GM19099 (cell line): Measurements from ENCODE around the gene TMEM40.

Experiments
- POLR2A ChIP-seq: IDR thresholded peaks from 3 replicates; pipeline ENCODE4 v1.6.1; 2011; ENCODE audit warnings: low read depth; ENCODE audit not compliant: insufficient read length; ENCODE audit errors: extremely low read depth

The TMEM40 gene

DNA sequence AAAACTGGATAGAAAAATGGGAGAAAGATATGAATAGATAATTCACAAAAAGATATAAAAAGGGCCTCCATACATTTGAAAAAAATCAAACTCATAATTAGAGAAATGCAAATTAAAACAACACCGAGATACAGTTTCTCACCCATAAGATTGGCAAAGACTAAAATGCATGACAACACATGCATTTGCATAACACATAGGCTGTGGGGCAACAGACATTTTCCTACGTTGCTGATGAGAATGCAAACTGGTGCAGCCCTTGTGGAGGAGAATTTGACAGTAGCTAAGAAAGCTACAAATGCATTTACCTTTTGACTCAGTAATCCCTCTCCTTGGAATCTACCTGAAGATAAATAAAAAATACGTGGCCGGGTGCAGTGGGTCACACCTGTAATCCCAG is 26.0 kb upstream of the TMEM40 start:
- TF ChIP-seq POLR2A = no peak

GRCh38 chr3:12782172-12782815 is 23.2 kb upstream of the TMEM40 start:
- TF ChIP-seq POLR2A = no peak

DNA sequence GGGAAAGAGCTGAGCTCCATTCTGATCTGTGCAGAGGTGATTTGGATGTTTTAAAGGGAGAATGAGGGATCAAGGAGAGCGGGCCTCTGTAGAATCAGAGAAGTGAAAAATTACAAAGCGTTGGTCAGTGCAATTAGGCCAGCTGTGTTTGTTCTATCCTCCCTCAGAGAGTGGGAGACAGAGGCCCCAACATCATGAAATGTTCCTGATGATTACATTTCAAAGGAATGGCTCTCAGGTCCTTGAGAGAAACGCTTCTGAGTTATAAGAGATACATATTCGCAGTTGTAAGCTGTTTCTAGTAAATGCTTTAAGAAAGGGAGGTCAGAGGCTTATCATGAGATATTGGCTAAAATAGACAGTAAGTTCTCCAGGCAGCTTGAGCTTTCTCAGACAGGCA is 21.7 kb upstream of the TMEM40 start:
- TF ChIP-seq POLR2A = no peak

- TF ChIP-seq POLR2A = no peak
Observed at GRCh38 chr3:12777171-12777570, 18.1 kb upstream of the TMEM40 start.

DNA sequence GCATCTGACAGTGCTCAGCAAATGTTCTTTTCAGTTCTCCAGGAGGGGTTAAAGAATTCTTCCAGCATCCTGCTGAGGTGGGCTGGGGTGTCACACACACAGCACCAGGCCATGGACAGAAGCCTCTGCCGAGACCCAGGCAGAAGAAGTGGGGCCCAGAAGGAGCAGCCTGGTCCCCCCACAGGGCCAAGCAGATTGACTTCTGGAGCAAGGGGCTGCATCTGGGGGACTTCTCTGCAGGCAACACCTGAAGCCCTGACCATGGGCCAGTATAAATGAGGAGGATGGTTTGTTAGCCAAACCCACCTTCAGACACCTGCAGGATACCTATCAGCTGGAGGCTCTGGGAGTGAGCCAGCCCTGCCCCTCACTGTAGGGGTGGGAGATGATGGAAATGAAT is 16.2 kb upstream of the TMEM40 start:
- TF ChIP-seq POLR2A = no peak

GRCh38 chr3:12774619-12775018 is 15.6 kb upstream of the TMEM40 start:
- no peak for TF ChIP-seq POLR2A

DNA sequence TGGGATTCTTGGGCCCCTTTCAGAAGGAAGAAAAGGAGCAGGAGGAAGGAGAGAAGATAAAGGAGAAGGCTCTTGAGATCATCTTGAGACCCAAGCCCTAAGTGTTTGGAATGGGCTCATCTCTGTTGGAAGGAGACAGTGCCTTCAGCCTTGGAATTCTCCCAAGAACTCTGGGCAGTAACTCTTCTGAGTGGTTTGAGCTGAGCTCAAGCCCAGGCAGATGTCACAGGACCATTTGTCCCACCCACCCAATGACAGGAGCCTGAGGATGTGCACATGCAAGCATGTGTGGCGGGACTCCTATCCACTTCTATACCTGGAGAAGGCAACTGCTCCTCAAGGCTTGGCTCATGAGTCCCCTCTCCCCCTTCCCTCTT is 14.6 kb upstream of the TMEM40 start:
- TF ChIP-seq POLR2A = no peak

- no peak for TF ChIP-seq POLR2A
Observed at GRCh38 chr3:12773030-12773709, 14.1 kb upstream of the TMEM40 start.

DNA sequence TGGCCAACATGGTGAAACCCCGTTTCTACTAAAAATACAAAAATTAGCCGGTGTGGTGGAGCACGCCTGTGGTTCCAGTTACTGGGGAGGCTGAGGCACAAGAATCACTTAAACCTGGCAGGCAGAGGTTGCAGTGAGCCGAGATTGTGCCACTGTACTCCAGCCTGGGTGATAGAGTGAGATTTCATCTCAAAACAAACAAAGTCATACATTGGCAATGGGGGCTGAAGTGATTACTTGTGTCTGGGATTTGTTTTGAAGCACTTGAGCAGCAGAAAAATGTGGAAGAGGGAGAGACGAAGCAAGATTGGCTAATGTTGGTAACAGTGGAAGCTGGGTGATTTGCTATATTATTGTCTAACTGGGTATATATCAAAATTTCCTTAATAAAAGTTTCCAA is 13.4 kb upstream of the TMEM40 start:
- no peak for TF ChIP-seq POLR2A

DNA sequence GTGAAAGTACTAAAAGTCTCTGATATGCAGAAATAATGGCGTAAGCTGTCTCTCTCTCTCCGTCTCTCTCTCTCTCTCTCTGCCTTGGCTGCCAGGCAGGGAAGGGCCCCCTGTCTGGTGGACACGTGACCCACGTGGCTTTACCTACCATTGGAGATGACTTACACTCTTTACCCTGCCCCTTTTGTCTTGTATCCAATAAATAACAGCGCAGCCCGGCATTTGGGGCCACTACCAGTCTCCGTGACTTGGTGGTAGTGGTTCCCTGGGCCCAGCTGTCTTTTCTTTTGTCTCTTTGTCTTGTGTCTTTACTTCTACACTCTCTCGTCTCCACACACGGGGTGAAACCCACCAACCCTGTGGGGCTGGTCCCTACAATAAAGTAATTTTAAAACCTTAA is 12.2 kb upstream of the TMEM40 start:
- TF ChIP-seq POLR2A = no peak

GRCh38 chr3:12769761-12770160 is 10.7 kb upstream of the TMEM40 start:
- no peak for TF ChIP-seq POLR2A

DNA sequence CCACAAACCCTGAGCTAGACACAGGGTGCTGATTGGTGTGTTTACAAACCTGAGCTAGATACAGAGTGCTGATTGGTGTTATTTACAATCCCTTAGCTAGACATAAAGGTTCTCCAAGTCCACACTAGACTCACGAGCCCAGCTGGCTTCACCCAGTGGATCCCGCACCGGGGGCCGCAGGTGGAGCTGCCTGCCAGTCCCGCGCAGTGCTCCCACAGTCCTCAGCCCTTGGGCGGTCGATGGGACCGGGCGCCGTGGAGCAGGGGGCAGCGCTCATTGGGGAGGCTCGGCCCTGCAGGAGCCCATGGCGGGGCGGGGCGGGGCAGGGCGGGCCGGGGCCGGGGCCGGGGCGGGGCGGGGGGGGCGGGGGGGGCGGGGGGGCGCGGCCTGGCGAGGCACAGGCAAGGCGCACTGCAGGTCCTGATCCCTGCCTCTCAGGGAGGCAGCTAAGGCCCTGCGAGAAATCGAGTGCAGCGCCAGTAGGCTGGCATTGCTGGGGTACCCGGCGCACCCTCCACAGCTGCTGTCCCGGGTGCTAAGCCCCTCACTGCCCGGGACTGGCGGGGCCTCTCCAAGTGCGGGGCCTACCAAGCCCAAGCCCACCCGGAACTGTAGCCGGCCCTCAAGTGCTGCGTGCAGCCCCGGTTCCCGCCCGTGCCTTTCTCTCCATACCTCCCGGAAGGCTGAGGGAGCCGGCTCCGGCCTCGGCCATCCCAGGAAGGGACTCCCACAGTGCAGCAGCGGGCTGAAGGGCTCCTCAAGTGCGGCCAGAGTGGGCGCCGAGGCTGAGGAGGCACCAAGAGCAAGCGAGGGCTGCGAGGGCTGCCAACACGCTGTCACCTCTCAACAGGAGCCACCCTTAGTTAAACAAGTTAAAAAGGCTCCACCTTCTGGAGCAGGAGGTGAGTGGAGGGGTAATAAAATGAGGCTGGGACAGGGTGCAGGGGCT is 9.8 kb upstream of the TMEM40 start:
- no peak for TF ChIP-seq POLR2A

DNA sequence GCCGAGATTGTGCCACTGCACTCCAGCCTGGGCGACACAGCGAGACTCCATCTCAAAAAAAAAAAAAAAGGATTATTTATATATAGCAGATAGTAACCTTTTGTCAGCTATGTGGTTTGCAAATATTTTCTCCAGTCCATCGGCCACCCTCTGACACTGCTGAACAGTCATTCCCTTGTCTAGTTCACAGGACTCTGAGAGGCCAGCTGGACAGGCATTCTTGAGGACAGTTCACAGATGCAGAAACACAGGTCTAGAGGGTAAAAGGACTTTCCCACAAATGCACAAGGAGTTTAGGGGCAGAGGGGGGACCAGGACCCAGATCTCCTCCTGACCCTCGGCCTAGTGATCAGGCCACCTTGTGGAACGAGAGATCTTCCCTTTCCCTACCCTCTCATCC is 7.5 kb upstream of the TMEM40 start:
- no peak for TF ChIP-seq POLR2A

DNA sequence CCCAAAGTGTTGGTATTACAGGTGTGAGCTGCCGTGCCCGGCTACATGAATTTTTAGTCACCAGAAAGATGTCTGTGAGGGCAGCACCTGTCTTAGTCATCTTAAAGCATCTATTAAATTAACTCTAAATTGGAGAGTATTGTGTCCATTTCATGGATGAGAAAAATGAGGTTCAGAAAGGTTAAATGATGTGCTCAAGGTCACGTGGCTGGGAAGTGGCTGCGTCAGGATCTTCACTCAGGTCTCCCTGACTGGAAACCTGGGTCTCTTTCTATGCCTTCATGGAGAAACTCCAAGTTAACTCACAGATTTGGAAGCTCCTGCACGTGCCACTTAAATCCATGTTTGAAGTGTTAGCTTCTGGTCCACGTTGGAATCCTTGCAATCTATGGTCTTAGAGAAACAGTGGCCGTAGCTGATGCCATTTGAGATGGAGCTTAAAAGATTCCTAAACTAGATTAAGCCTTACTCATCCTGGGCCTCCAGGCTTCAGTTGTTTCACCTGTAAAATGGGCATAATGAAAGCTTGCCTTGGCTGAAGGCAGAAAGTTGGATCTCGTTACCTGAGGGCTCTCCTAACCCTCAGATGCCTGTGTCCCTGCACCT is 5.2 kb upstream of the TMEM40 start:
- no peak for TF ChIP-seq POLR2A
